Stimulated activated CD4-positive, alpha-beta T cell treated with anti-CD3 and anti-CD28 coated beads, Interleukin-2, amount 100 ng/mL, for 48 hours (primary cell): Measurements from ENCODE around the gene HMGN3.
"Not testable (repeated sequence)": the region's sequence is repeated elsewhere in the genome, so short reads cannot be mapped to it uniquely, and the experiment has no call there.

Experiments used
- DNase-seq, 2 donors: peaks; one replicate each; pipeline ENCODE4 v3.0.0-alpha.2; 2020

The HMGN3 gene

DNA sequence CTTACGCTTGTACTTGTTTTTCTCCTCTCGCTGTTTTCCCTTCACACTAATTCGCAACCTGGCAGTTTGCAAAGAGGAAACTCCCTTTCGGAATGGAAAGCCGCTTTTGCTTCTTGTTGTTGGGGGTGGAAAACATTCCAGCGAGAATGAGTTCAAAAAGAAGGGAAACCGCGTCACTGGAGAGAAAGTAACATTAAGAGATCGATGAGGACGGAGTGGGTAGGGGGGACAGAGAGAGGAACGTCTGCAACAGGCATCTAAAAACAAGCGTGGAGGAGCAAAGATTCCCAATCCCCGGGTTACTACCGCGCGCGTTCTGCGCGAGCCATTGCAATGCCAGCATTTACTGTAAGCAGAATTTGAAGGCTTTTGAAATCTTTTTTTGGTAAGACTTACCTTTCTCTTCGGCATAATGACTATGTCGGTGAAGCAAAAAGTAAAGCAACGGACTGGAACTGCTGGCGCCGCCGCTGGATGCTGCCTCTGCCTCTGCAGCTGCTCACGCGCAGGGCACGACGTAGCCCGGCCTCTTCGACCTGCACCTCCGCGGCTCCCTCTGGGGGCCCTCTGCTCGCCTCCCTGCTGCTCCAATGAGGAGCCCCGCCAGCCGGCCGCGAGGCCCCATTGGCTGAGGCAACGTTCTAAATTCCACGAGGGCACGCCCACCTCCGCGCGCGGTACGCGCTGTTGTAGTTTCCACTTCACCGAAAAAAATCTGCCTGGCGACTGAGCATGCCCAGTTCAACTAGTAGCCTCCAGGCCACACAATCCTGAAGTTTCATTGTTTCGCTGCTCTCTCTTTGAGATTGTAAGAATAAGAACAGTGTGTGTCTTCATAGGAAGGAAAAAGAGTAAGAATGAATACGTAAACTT lies at the start of gene HMGN3:
TSS of gene HMGN3 (minus strand) at position 533 of the 873 bp plus-strand sequence.
- peak; percentile 82 to 85 for DNase-seq

DNA sequence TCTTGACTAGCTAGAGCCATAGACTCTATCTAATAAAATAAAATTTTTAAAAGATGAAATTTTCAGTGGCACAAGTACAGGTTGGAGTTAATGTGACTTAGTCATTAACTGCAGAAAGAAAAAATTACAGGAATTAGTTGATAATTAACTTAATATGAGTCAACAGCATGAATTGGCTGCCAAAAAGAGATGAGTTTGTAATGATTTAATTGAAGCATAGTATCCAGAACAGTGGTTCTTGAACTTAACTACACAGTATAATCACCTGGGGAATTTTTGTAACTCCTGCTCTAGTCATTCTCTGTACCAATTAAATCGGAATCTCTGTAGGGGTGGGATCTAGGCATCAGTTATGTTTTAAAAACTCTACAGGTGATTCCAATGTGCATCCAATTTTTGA lies 46.3 kb upstream of the HMGN3 start:
- DNase-seq, result no peak

DNA sequence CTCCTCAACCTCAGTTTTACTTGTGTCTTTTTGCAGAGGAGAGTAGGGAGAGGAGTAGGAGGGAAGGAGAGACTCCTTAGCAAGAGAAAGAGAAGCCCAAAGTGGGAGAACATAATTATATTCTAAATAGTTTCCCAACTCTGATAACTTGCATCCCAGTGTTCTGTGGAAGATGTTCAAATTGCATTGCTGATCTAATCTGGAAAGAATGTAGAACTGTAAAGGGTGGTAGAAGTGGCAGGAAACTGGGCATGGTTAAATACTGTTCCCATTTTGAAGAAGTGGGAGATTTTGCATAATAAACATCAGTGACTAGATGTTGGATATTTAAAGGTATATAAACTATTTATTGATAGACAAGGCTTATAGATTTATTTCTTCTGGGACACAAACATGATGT lies 42.6 kb upstream of the HMGN3 start:
- DNase-seq, result no peak

DNA sequence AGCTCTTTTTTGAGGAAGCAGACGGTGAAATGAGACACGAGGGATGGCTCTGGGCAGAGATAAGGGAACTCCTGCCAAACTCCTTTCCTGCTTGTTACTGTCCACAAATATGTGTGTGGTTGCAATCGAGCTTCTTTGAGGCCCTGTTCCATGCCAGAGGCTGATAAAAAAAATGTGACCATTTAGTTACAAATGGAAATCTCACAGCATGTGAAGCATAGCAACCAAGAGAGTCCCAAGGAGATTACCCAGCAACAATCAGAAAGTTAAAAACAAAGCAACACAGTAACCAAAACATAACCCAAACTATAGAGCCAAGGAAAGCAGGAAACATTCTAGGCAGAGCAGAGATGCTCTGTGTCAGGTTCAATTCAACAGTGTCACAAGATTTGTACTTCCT lies 35.4 kb upstream of the HMGN3 start:
- DNase-seq, result no peak

DNA sequence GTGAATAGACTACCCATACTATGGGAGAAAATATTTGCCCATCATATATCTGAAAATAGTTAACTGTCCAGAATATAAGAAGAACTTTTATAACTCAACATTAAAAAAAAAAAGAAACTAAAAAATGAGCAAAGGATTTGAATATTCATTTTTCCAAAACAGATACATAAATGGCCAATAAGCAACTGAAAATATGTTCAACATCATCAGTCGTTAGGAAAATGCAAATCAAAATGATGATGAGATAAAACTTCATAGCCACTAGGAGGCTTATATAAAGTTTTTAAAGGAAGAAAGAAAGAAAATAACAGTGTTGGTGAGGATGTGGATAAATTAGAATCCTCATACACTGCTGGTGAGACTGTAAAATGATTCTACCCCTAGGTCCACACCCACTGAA lies 32.6 kb upstream of the HMGN3 start:
- no peak for DNase-seq

DNA sequence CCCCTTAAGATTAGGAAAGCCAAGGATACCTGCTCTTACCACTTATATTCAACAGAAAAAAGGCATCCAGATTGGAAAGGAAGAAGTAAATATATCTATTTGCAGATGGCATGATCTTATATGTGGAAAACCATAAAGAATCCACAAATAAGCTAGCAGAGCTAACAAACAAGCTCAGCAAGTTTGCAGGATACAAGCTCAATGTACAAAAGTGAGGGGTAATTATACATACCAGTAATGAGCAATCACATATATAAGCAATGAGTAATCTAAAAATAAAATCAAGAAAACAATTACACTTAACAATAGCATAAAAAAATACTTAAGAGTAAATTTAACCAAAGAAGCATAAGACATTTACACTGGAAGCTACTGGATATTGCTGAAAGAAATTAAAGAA lies 31.6 kb upstream of the HMGN3 start:
- DNase-seq, result no peak

DNA sequence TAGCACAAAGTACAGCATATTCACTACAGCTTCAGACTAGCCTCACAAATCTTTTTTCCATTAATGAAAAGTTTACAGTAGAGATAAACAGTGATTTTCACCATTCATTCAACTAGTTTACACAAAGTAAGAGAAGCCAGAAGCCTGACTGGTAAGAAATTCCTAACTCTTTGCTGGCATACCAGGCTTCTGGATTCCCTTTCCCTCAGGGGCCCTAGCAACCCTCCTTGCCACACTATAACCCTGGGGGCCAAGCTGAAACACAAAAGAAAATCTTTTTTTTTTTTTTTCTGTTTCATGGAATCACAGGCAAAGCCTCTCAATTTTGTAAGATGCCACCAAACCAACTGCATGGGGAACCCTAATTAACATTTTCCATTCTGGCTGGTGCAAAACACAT lies 28.9 kb upstream of the HMGN3 start:
- no peak for DNase-seq

DNA sequence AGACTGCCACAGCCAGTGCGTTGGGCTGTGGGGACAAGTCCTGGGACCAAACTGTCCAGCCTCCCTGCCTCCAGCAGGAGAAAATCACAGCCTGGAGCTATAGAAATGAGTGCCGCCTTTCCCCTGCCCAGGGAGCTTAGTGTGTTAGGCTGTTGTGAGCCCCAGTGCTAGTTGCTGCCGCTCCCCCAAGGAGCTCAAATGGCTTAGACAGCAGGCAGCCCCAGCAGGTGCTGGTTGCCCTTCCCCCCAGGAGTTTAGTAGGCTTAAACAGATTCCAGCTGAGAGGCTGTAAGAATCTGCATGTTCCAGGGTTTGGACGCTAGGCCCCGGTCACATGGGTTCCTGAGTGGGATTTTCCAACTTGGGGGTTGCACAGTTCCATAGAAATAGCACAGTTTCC lies 27.2 kb upstream of the HMGN3 start:
- no peak for DNase-seq

DNA sequence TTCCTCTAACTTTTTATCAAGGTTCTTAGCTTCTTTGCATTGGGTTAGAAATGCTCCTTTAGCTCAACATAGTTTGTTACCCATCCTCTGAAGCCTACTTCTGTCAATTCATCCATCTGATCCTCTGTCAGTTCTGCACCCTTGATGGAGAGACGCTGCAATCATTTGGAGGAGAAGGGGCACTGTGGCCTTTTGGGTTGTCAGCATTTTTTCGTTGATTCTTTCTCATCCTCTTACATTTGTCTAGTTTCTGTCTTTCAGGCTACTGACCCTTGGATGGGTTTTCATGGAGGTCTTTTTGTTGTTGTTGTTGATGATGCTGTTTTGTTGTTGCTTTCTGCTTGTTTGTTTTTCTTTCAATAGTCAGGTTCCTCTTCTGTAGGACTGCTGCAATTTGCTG lies 26.3 kb upstream of the HMGN3 start:
- no peak for DNase-seq

DNA sequence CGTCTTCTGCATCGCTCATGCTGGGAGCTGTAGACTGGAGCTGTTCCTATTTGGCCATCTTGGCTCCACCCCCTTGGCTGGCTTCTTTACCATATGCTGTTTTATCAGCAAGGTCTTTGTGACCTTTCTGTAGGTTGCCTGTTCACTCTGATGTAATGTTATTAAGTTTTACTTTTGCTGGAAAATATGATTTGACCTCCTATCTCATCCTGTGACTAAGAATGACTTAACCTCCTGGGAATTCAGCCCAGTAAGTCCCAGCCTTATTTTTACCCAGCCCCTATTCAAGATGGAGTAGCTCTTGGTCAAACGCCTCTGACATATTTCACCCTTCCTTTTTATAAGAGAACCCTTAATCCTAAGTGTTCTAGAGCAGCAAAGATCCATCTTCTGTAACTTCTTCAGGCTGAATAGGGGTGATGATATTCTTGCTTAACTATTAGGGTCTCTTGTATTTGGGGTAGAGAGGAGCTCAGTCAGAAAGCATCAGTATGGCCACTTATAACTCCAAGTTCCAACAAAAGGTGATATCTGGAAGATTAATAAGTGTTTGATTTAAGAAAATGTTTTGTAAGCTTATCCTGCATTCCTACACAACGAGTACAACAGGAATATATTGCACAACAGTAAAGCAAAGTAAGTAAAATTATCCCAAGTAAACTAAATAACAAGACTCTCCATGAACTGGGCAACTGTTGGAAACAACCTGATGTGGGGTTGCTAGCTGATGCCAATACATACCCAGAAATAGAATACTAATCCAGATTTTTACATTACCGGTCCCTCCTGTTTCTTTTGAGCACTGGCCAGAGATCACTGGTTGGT lies 23.1 kb upstream of the HMGN3 start:
- no peak for DNase-seq

DNA sequence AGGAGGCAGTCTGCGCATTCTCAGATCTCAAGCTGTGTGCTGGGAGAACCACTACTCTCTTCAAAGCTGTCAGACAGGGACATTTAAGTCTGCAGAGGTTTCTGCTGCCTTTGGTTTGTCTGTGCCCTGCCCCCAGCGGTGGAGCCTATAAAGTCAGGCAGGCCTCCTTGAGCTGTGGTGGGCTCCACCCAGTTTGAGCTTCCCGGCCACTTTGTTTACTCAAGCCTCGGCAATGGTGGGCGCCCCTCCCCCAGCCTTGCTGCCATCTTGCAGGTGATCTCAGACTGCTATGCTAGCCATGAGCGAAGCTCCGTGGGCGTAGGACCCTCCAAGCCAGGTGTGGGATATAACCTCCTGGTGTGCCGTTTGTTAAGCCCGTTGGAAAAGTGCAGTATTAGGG lies 22.3 kb upstream of the HMGN3 start:
- not testable (repeated sequence) for DNase-seq

DNA sequence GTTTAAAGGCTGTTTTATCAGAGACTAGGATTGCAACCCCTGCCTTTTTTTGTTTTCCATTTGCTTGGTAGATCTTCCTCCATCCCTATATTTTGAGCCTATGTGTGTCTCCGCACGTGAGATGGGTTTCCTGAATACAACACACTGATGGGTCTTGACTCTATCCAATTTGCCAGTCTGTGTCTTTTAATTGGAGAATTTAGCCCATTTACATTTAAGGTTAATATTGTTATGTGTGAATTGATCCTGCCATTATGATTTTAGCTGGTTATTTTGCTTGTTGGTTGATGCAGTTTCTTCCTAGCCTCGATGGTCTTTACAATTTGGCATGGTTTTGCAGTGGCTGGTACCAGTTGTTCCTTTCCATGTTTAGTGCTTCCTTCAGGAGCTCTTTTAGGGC lies 20.6 kb upstream of the HMGN3 start:
- not testable (repeated sequence) for DNase-seq

DNA sequence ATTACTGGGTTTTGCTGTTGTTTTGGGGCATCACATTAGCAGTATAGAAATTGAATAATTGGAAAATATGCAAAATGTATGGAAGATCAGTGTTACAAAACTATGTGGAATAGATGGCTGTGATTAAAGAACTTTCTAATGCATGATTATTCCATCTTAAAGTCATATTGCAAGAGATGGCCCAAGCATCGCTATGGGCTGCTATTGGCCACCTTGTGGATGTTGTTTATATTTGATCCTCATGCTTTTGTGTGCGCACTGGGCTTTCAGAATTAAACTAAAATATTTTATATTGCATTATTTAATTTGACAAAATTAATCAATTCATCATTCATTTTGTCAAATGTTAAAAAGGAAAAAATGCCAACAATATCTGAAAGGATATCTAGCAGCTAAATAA lies 16.1 kb upstream of the HMGN3 start:
- DNase-seq, result no peak

DNA sequence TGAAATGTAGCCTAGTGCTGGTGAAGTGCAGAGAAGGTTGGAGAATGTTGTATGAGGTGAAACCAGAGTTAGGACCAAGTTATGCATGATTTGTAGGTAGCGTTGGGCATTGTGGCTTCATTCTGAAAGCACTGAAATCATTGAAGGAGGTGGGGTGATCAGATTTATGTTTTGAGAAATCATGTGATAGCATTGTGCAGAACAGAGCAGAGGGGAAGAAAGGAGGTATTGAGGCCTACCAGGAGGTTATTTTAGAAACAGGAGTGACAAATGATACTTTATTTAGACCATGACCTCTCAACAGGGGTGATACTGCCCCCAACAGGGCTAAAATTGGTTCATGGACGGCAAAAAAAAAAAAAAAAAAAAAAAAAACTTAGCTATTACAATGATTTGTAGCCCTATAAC lies 15.6 kb upstream of the HMGN3 start:
- no peak for DNase-seq

DNA sequence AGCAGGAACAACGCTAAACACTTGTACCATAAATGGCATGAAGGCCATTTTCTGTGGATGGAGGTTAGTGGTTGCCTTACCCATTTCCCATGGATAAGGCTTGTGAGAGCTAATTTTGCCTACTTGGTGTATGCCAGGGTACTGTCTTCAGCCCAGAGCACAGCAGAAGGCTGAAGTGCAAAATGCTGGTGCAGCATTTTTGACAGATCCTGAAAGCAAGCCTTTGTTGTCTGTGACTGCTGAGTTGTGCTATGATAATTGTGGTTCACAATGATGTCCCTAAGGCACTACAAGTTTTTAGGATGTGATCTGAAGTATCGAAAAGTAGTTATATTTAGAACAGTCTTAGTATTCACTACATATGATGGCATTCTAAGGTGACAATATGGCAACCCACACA lies 14.7 kb upstream of the HMGN3 start:
- no peak for DNase-seq

DNA sequence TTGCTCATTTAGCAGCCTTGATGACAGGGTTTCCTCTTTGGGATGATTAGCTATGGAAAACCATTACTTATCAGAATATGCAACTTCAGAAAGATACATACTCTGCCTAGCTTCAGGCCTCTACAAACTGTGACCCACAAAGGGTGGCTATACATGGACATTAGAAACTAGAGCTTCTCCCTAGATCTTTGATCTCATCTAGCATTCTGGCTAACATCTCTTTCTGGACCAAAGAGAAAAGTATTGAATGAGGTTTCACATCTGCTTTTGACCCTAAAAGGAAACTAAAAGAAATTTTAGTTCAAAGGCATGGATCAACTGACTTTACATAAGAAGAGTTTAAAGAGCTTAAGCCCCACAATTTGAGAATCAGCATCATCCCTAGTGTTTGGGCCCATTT lies 12.4 kb upstream of the HMGN3 start:
- no peak for DNase-seq

DNA sequence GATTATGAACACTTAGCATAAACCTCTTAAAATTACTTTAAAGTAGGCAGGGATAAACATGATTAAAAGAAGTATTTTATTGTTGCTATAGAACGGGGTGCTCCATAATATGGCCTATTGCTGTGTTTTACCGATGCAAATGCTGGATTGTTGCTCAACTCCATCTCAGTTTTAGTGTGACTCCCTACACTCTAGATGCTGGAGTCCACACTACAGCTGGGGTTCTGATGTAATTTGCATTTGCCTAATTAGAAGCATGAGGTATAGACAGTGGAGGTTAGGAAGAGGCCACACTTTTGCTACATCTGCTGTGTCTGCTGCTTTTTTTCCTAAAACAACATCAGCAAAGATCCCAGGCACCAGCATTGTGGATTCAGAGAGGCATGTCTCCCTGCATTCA lies 6.7 kb upstream of the HMGN3 start:
- DNase-seq, result no peak

DNA sequence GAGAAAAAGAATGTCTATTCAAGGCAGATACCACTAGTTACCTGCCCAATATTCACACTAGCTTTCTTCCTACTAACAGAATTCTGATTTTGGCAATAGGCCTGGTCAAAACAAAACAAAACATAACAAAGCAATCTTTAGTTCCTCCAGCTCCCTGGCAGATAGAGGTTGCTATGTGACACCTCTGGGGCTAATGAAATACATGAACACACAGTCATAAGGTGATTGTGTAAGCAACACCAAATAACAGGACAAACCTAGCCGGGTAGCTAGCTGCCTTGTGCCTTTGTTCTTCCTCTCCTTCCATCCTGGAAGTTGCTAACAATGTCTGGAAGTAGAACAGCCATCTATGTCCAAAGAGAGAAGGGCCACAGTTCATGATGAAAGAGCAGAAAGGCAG lies 6.0 kb upstream of the HMGN3 start:
- DNase-seq, result no peak

DNA sequence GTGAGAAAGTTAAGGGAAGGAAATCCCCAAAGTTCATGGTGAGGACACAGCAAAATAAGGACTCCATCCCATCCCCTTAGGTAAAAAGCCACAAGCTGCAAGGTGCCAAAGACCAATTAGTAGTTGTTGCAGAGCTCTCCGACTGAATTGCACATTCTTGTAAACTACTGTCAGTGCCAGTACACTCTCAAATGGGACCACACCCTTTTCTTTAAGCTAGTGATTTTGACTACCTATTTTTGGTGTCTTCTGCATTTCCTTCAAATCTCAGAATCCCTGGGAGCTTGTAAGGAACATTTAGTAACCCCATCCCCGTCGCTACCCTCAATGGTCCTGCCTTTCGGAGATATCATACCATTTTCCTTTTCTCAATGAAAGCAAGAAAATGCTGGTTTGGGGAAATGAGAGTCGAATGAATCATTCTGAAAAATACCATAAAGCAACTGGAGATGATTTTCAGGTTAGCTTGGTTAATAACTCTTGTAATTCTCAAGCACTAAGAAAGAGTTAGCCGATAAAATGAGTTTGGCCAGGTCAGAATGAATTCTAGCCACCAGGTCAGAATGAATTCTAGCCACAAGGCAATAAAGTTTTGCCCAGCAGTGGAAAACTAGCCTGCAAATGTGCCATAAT lies 5.2 kb upstream of the HMGN3 start:
- no peak for DNase-seq

DNA sequence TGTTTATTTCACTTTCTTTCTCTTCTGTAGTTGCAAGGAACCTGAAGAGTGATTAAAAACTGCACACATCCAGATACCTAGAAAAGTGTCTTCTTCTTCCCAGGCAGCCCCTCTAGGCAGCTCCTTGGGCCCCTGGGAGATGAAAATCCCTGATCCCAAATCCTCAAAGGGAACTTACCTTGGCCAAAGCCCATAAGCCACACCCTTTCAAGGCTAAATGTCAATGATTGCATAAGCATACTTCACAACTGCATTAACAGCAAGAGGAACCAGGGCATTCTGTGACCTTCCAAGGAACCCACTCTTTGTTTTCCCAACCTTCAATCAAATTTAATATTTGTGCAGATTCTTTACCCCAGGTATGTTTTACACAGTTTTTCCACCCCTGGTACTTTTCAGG lies 4.4 kb upstream of the HMGN3 start:
- DNase-seq, result no peak

DNA sequence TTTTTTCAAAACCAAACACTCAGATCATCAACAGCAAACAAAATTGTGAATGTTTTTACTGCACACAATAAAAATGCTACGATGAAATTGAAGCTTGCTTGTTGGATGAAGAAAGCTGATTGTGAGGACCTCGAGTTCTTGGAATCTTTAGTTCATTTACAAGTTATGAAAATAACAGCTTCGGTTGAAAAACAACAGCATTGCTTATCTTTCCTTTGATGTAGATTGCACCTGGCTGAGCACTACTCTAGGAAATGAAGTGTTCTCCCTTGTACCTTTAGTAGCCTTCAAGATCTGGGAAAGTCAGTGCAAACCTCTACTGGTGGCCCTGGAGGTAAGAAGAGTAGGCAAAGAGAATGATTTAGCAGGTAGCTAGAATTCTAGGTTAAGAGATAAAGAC lies 2.2 kb upstream of the HMGN3 start:
- DNase-seq, result no peak

DNA sequence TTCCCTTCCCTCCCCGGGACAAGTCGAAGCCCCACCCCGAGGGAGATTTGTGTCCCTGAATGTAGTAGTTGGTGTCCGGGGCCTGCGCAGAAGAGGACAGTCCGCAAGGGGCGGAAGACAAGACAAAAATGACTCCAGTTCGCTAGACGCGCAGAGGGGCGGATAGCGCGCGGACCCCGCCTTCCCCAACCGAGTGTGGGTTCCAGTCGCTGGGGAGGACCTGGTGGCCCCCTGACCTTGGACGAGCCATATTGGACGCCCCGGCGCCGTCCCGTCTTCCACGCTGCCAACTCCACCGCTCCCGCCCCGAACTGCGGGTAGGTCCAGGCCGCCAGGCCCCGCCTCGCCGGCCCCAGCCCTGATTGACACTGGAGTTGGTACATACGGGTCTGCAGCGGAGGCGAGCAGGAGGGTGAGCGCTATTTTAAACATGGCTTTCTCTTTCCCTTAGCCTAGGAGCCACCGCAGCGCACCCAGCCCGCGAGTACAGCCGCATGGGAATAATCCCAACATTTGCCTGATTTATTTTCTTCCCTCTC lies 802 bp downstream of the HMGN3 start:
- DNase-seq, result peak; percentile 56 to 57

DNA sequence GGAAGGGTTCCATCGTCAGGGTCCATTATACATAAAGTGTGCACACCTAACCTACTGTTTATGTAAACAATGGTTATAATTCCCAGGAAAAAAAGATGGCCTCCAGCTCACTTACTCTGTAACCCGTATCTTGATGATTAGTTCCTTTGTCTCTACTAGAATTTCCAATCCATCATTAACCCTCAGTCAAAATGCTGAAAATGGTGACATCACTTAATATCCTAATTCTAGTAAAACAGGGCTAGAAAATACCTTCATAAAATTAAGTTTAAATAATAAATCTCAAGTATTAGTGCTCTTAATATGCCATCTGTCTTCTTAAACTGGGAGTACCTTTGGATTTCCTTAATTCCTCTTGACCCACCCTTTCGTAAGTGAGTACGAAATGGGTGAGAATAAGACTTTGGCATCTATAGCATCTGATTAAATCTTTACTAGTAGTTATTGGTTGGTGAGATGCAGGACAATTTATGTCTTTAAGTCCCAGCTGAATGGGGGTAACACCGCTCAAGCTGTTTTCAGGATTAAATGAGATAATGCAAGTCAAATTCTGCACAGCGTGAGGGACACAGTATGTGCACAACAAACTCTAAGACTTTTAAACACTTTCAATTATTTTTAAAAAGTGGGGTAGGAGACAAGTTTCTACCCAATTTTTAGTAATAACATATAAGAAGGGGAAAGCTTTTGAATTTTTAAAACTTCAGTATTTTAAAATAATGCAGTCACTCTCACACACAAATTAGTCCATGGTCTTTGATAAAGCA lies 1.6 kb downstream of the HMGN3 start:
- DNase-seq, result no peak
